Osteocyte (in vitro differentiated cells): Measurements from ENCODE around the gene KCTD5. TPM values are rescaled to one million over a fixed set of nuclear protein-coding genes. Genes with fewer than 3 reads are reported as not detected.
A peak's percentile ranks its signal among the peaks of the same experiment; 100 is the strongest.
"Not testable (repeated sequence)": the region's sequence is repeated elsewhere in the genome, so short reads cannot be mapped to it uniquely, and the experiment has no call there.

Experiments
- DNase-seq: peaks from one replicate; pipeline ENCODE4 v3.0.0; 2021; ENCODE audit warnings: mixed read lengths; ENCODE audit not compliant: unreplicated experiment; ENCODE audit errors: extremely low spot score
- H3K27ac Mint-ChIP-seq: one replicate; pipeline ENCODE4 v1.8.0; 2021; ENCODE audit warnings: mild to moderate bottlenecking, mixed read lengths; ENCODE audit not compliant: unreplicated experiment
- H3K27me3 Mint-ChIP-seq: one replicate; pipeline ENCODE4 v1.8.0; 2021; ENCODE audit warnings: mixed read lengths; ENCODE audit not compliant: unreplicated experiment
- H3K36me3 Mint-ChIP-seq: one replicate; pipeline ENCODE4 v1.8.0; 2021; ENCODE audit warnings: mixed read lengths; ENCODE audit not compliant: unreplicated experiment
- H3K4me1 Mint-ChIP-seq: one replicate; pipeline ENCODE4 v1.8.0; 2021; ENCODE audit warnings: mixed read lengths; ENCODE audit not compliant: unreplicated experiment
- H3K4me3 Mint-ChIP-seq: one replicate; pipeline ENCODE4 v1.8.0; 2021; ENCODE audit warnings: mild to moderate bottlenecking, moderate library complexity, mixed read lengths; ENCODE audit not compliant: unreplicated experiment
- H3K9me3 Mint-ChIP-seq: one replicate; pipeline ENCODE4 v1.8.0; 2021; ENCODE audit warnings: mixed read lengths; ENCODE audit not compliant: unreplicated experiment
- CTCF ChIP-seq: fragments of 200-600 bp; sonication (generic); IDR thresholded peaks from 2 replicates; pipeline ENCODE4 v1.5.0; 2021; ENCODE audit warnings: antibody characterized with exemption, mild to moderate bottlenecking, moderate library complexity
- total RNA-seq: library from RNA; stranded (reverse); gene quantifications from 2 replicates; pipeline ENCODE4 v1.2.1, GENCODE V29; 2021

The KCTD5 gene
- total RNA-seq, 1 donor from 2014 or later, result 28.0 TPM

- Mint-ChIP-seq H3K27me3 (peaks cover 3% of the 10 kb centered on the region), H3K36me3 (no peaks in the 10 kb centered on the region), H3K9me3 (no peaks in the 10 kb centered on the region), H3K27ac (no peak overlapping the region), H3K4me1 (no peaks in the 10 kb centered on the region), H3K4me3 (no peak overlapping the region)
- DNase-seq, result no peak
- no peak for TF ChIP-seq CTCF
Observed at GRCh38 chr16:2656985-2657384, 25.3 kb upstream of the KCTD5 start.

- H3K4me3 Mint-ChIP-seq, H3K27me3 Mint-ChIP-seq, H3K9me3 Mint-ChIP-seq: not testable (repeated sequence)
Observed at GRCh38 chr16:2657803-2658202, 24.5 kb upstream of the KCTD5 start.

GRCh38 chr16:2659560-2659959 lies 22.8 kb upstream of the KCTD5 start:
- not testable (repeated sequence) for H3K27ac Mint-ChIP-seq, H3K4me1 Mint-ChIP-seq, H3K27me3 Mint-ChIP-seq, DNase-seq, H3K36me3 Mint-ChIP-seq, H3K9me3 Mint-ChIP-seq, H3K4me3 Mint-ChIP-seq

More at GRCh38 chr16:2657803-2658202, 24.5 kb upstream of the KCTD5 start:
- H3K4me1 Mint-ChIP-seq, DNase-seq, H3K27ac Mint-ChIP-seq, H3K36me3 Mint-ChIP-seq: not testable (repeated sequence)

GRCh38 chr16:2660014-2660662 lies 22.2 kb upstream of the KCTD5 start:
- not testable (repeated sequence) for H3K27me3 Mint-ChIP-seq, H3K4me1 Mint-ChIP-seq, H3K27ac Mint-ChIP-seq, H3K4me3 Mint-ChIP-seq, H3K9me3 Mint-ChIP-seq, DNase-seq
- peaks cover 12% of the 10 kb centered on the region for H3K36me3 Mint-ChIP-seq

- H3K4me3 Mint-ChIP-seq, H3K4me1 Mint-ChIP-seq, DNase-seq, H3K27ac Mint-ChIP-seq, H3K27me3 Mint-ChIP-seq, H3K9me3 Mint-ChIP-seq: not testable (repeated sequence)
- peak; percentile 59 for TF ChIP-seq CTCF
- peaks cover 12% of the 10 kb centered on the region for H3K36me3 Mint-ChIP-seq
Observed at GRCh38 chr16:2660755-2661373, 21.5 kb upstream of the KCTD5 start.

- H3K27me3 Mint-ChIP-seq, result no peaks in the 10 kb centered on the region
- DNase-seq, result no peak
- H3K4me1 Mint-ChIP-seq, result no peaks in the 10 kb centered on the region
- peaks cover 27% of the 10 kb centered on the region for H3K36me3 Mint-ChIP-seq
- no peak overlapping the region for H3K27ac Mint-ChIP-seq
- H3K9me3 Mint-ChIP-seq, result no peaks in the 10 kb centered on the region
- no peak for TF ChIP-seq CTCF
- H3K4me3 Mint-ChIP-seq, result no peak overlapping the region
Observed at GRCh38 chr16:2663553-2664546, 18.5 kb upstream of the KCTD5 start.
